ENCODE measurements around the gene PRKG1. TPM values are rescaled to one million over a fixed set of nuclear protein-coding genes. Genes with fewer than 3 reads are reported as not detected.

The PRKG1 gene
- total and polyA plus RNA-seq, 12 donors: 3.8 to 48.1 (median 29.9) TPM

GRCh38 chr10:51082857-51083256 lies 8.6 kb downstream of the PRKG1 start:
- DNase-seq (no peak), ATAC-seq (peak in 1 of 8 donors; percentile 10)
- H3K36me3 ChIP-seq: no peaks in the 10 kb centered on the region
- no peaks in the 10 kb centered on the region for H3K9me3 ChIP-seq
- TF ChIP-seq CTCF (IDR thresholded peaks at IDR 0.05): no peak
- no peaks in the 10 kb centered on the region for H3K27me3 ChIP-seq
- peaks cover 0 to 42% (median 16%) of the 10 kb centered on the region in 9 donors for H3K4me1 ChIP-seq
- peak overlapping the region in 3 of 10 donors; percentile 29 to 51 (median 48) for H3K27ac ChIP-seq
- H3K4me3 ChIP-seq: no peak overlapping the region
- intact Hi-C loops (cut with DNase I): loop anchor here in 2 of 10 donors (10.0 kb wide), 1 partner anchor 162 kb away; no protein-coding TSS in a partner anchor

- peak overlapping the region in 4 of 10 donors; percentile 29 to 51 (median 39) for H3K27ac ChIP-seq
Measured at GRCh38 chr10:51083356-51083853, 9.1 kb downstream of the PRKG1 start.

GRCh38 chr10:51085204-51085603 lies 10.9 kb downstream of the PRKG1 start:
- H3K4me1 ChIP-seq: peaks cover 0 to 39% (median 7%) of the 10 kb centered on the region in 9 donors
- H3K27ac ChIP-seq: no peak overlapping the region
- TF ChIP-seq CTCF (IDR thresholded peaks at IDR 0.05): no peak
- WGBS, 2 donors: 69 to 75% methylated on average over 5 of the region's 5 CpGs
- no peaks in the 10 kb centered on the region for H3K36me3 ChIP-seq
- DNase-seq (no peak), ATAC-seq (peak in 1 of 8 donors; percentile 15)
- no peaks in the 10 kb centered on the region for H3K9me3 ChIP-seq
- intact Hi-C loops (cut with DNase I): loop anchor here in 2 of 10 donors (10.0 kb wide), 1 partner anchor 160 kb away; no protein-coding TSS in a partner anchor
- no peak overlapping the region for H3K4me3 ChIP-seq
- no peaks in the 10 kb centered on the region for H3K27me3 ChIP-seq

More at GRCh38 chr10:51083356-51083853, 9.1 kb downstream of the PRKG1 start:
- peaks cover 0 to 42% (median 16%) of the 10 kb centered on the region in 9 donors for H3K4me1 ChIP-seq
- H3K36me3 ChIP-seq: no peaks in the 10 kb centered on the region
- no peaks in the 10 kb centered on the region for H3K9me3 ChIP-seq
- intact Hi-C loops (cut with DNase I): loop anchor here in 2 of 10 donors (10.0 kb wide), 1 partner anchor 161 kb away; no protein-coding TSS in a partner anchor
- WGBS, 2 donors: 55 to 64% methylated on average over 6 of the region's 6 CpGs
- H3K4me3 ChIP-seq: no peak overlapping the region
- DNase-seq (no peak), ATAC-seq (peak in 5 of 8 donors; percentile 24 to 52 (median 29))
- H3K27me3 ChIP-seq: no peaks in the 10 kb centered on the region
- peak in 1 of 9 donors; percentile 7 for TF ChIP-seq CTCF (IDR thresholded peaks at IDR 0.05)

- no peak overlapping the region for H3K27ac ChIP-seq
- WGBS, 2 donors: 58% methylated on average over 4 of the region's 4 CpGs
- no peak for TF ChIP-seq CTCF (IDR thresholded peaks at IDR 0.05)
- H3K4me3 ChIP-seq: no peak overlapping the region
- ATAC-seq (no peak), DNase-seq (no peak)
- H3K36me3 ChIP-seq: no peaks in the 10 kb centered on the region
- H3K9me3 ChIP-seq: no peaks in the 10 kb centered on the region
- no peaks in the 10 kb centered on the region for H3K27me3 ChIP-seq
- peaks cover 0 to 48% (median 10%) of the 10 kb centered on the region in 9 donors for H3K4me1 ChIP-seq
- intact Hi-C loops (cut with DNase I): loop anchor here in 2 of 10 donors (10.0 kb wide), 1 partner anchor 158 kb away; no protein-coding TSS in a partner anchor
Measured at GRCh38 chr10:51086710-51087109, 12.4 kb downstream of the PRKG1 start.
